IMR-90 (cell line): ENCODE results near the gene KLK10. TPM values are rescaled to one million over a fixed set of nuclear protein-coding genes. Genes with fewer than 3 reads are reported as not detected.

Source experiments
- ATAC-seq: fragments of 200-7000 bp; cut with Tn5 transposase; 2 replicates; pipeline ENCODE4 v1.9.1; 2020; ENCODE audit warnings: low read depth, mild to moderate bottlenecking, moderate library complexity
- BruUV-seq: library from RNA; stranded (reverse); fragments of 400-500 nt; replicated peaks from 2 replicates; lab custom pipeline; 2021; lab: Mats Ljungman, UMichigan
- CTCF ChIA-PET: fragments of 300-600 bp; formaldehyde crosslinking; extraction: SDS; loops from one replicate; lab custom pipeline; 2021; ENCODE audit warnings: antibody characterized with exemption; lab: Yijun Ruan, JAX
- POLR2A ChIA-PET: fragments of 300-600 bp; sonication (Branson Sonifier 250); formaldehyde crosslinking; loops from one replicate; lab custom pipeline; 2022; ENCODE audit warnings: antibody characterized with exemption; ENCODE audit not compliant: unreplicated experiment; lab: Charles Lee
- DNase-seq: peaks from one replicate; pipeline ENCODE4 v3.0.0; 2013
- H2AFZ ChIP-seq: replicated peaks from 2 replicates; pipeline ENCODE3; 2013; ENCODE audit warnings: low read length, mild to moderate bottlenecking; ENCODE audit not compliant: poor library complexity
- H2AK5ac ChIP-seq: 2 replicates; pipeline ENCODE4 v1.6.1; 2013; ENCODE audit warnings: low read depth, low read length, inconsistent platforms
- H2AK9ac ChIP-seq: replicated peaks from 2 replicates; pipeline ENCODE3; 2013; ENCODE audit warnings: mild to moderate bottlenecking, low read depth, low read length, moderate library complexity; ENCODE audit not compliant: poor library complexity
- H2BK120ac ChIP-seq: 2 replicates; pipeline ENCODE4 v1.6.1; 2013; ENCODE audit warnings: low read depth, low read length, inconsistent platforms
- H2BK15ac ChIP-seq: 3 replicates; pipeline ENCODE4 v1.6.1; 2013; ENCODE audit warnings: low read depth, low read length, inconsistent platforms
- H2BK20ac ChIP-seq: 2 replicates; pipeline ENCODE4 v1.6.1; 2013; ENCODE audit warnings: low read depth, mild to moderate bottlenecking, inconsistent platforms, low read length, moderate library complexity
- H2BK5ac ChIP-seq: 2 replicates; pipeline ENCODE4 v1.6.1; 2013; ENCODE audit warnings: mild to moderate bottlenecking, low read depth, low read length, inconsistent platforms; ENCODE audit not compliant: poor library complexity, severe bottlenecking
- H3K14ac ChIP-seq: replicated peaks from 2 replicates; pipeline ENCODE4 v1.6.1; 2013; ENCODE audit warnings: low read depth, low read length, inconsistent platforms
- H3K18ac ChIP-seq: 2 replicates; pipeline ENCODE4 v1.6.1; 2013; ENCODE audit warnings: low read depth, low read length, control low read depth
- H3K23ac ChIP-seq: 2 replicates; pipeline ENCODE4 v1.6.1; 2013; ENCODE audit warnings: low read depth, low read length, inconsistent platforms
- H3K27ac ChIP-seq: 2 replicates; pipeline ENCODE4 v1.5.1; 2013; ENCODE audit warnings: mild to moderate bottlenecking, control low read depth, low read length; ENCODE audit not compliant: insufficient read depth
- H3K27me3 ChIP-seq: 2 replicates; pipeline ENCODE4 v1.6.1; 2013; ENCODE audit warnings: low read length; ENCODE audit not compliant: control insufficient read depth, insufficient read depth
- H3K36me3 ChIP-seq: 2 replicates; pipeline ENCODE4 v1.6.1; 2013; ENCODE audit warnings: low read length, mixed read lengths; ENCODE audit not compliant: control insufficient read depth, insufficient read depth
- H3K4ac ChIP-seq: 2 replicates; pipeline ENCODE4 v1.6.1; 2013; ENCODE audit warnings: low read depth, low read length, inconsistent platforms
- H3K4me1 ChIP-seq: 2 replicates; pipeline ENCODE4 v1.6.1; 2013; ENCODE audit warnings: low read length, mixed read lengths; ENCODE audit not compliant: control insufficient read depth, insufficient read depth
- H3K4me2 ChIP-seq: 2 replicates; pipeline ENCODE4 v1.6.1; 2013; ENCODE audit warnings: low read depth, mild to moderate bottlenecking, control low read depth, low read length, moderate library complexity
- H3K4me3 ChIP-seq: 2 replicates; pipeline ENCODE4 v1.5.1; 2013; ENCODE audit warnings: low read depth, mild to moderate bottlenecking, control low read depth, low read length, moderate library complexity; ENCODE audit not compliant: insufficient read depth
- H3K56ac ChIP-seq: 2 replicates; pipeline ENCODE4 v1.6.1; 2013; ENCODE audit warnings: low read length, inconsistent platforms; ENCODE audit not compliant: insufficient read depth; ENCODE audit errors: extremely low read depth
- H3K79me1 ChIP-seq, 2 experiments: 2 replicates each; pipeline ENCODE4 v1.6.1; 2013; ENCODE audit warnings: low read length in 2 of 2, inconsistent platforms in 1 of 2, low read depth in 1 of 2
- H3K9ac ChIP-seq: 2 replicates; pipeline ENCODE4 v1.6.1; 2013; ENCODE audit warnings: low read depth, low read length, control low read depth
- H3K9me1 ChIP-seq: 2 replicates; pipeline ENCODE4 v1.6.1; 2013; ENCODE audit warnings: low read length, inconsistent platforms; ENCODE audit not compliant: insufficient read depth
- H3K9me3 ChIP-seq: 2 replicates; pipeline ENCODE4 v1.6.1; 2013; ENCODE audit warnings: low read length; ENCODE audit not compliant: control insufficient read depth, insufficient read depth
- H4K20me1 ChIP-seq: 2 replicates; pipeline ENCODE4 v1.6.1; 2013; ENCODE audit warnings: low read length, inconsistent platforms; ENCODE audit not compliant: insufficient read depth
- H4K5ac ChIP-seq: 2 replicates; pipeline ENCODE4 v1.6.1; 2013; ENCODE audit warnings: mild to moderate bottlenecking, low read depth, low read length, control low read depth
- H4K8ac ChIP-seq, 2 experiments: 2 replicates each; pipeline ENCODE4 v1.6.1; 2013; ENCODE audit warnings: low read depth in 2 of 2, low read length in 2 of 2, control low read depth in 1 of 2, inconsistent platforms in 1 of 2
- H4K91ac ChIP-seq: 2 replicates; pipeline ENCODE4 v1.6.1; 2013; ENCODE audit warnings: low read depth, low read length, inconsistent platforms; ENCODE audit not compliant: insufficient read depth
- BHLHE40 ChIP-seq: fragments of 150-350 bp; IDR thresholded peaks from 2 replicates; pipeline ENCODE4 v1.6.1; 2016; ENCODE audit warnings: mild to moderate bottlenecking, low read depth, low read length
- CEBPB ChIP-seq: IDR thresholded peaks from 2 replicates; pipeline ENCODE4 v1.6.1; 2012; ENCODE audit warnings: low read depth, low read length, improper control_type of control experiment
- CHD1 ChIP-seq: IDR thresholded peaks from 2 replicates; pipeline ENCODE4 v1.6.1; 2012; ENCODE audit warnings: low read depth, low read length, improper control_type of control experiment
- FOS ChIP-seq: fragments of 150-350 bp; IDR thresholded peaks from 2 replicates; pipeline ENCODE4 v1.6.1; 2016; ENCODE audit warnings: low read depth, low read length
- MAFK ChIP-seq: IDR thresholded peaks from 2 replicates; pipeline ENCODE4 v1.6.1; 2012; ENCODE audit warnings: low read depth, low read length, improper control_type of control experiment
- MAZ ChIP-seq: IDR thresholded peaks from 2 replicates; pipeline ENCODE4 v1.6.1; 2012; ENCODE audit warnings: low read depth, mild to moderate bottlenecking, low read length, improper control_type of control experiment, moderate library complexity, borderline replicate concordance
- MXI1 ChIP-seq: IDR thresholded peaks from 2 replicates; pipeline ENCODE4 v1.6.1; 2012; ENCODE audit warnings: low read depth, mild to moderate bottlenecking, low read length, moderate library complexity, borderline replicate concordance
- NFE2L2 ChIP-seq: fragments of 150-350 bp; IDR thresholded peaks from 2 replicates; pipeline ENCODE4 v1.6.1; 2016; ENCODE audit warnings: low read depth, mild to moderate bottlenecking, low read length
- POLR2A ChIP-seq: IDR thresholded peaks from 2 replicates; pipeline ENCODE4 v1.6.1; 2012; ENCODE audit warnings: mild to moderate bottlenecking, low read depth, low read length
- RAD21 ChIP-seq: IDR thresholded peaks from 2 replicates; pipeline ENCODE4 v1.6.1; 2012; ENCODE audit warnings: low read length, improper control_type of control experiment
- RCOR1 ChIP-seq: IDR thresholded peaks from 2 replicates; pipeline ENCODE4 v1.6.1; 2012; ENCODE audit warnings: mild to moderate bottlenecking, low read length, improper control_type of control experiment; ENCODE audit not compliant: insufficient replicate concordance
- RFX5 ChIP-seq: IDR thresholded peaks from 2 replicates; pipeline ENCODE4 v1.8.0; 2012; ENCODE audit warnings: low read depth, mild to moderate bottlenecking, low read length, moderate library complexity
- SMC3 ChIP-seq: fragments of 150-350 bp; IDR thresholded peaks from 2 replicates; pipeline ENCODE4 v1.6.1; 2016; ENCODE audit warnings: low read depth, mild to moderate bottlenecking, antibody characterized with exemption, low read length, moderate library complexity
- WGBS, 2 experiments: methylation state at CpG; one replicate each; pipeline versions ENCODE4 v1.1.5 to v1.1.7; 2013; ENCODE audit warnings: missing lambda C conversion rate in 2 of 2; ENCODE audit not compliant: insufficient read length in 1 of 2; ENCODE audit errors: extremely low coverage in 2 of 2; 5-methylcytosine and 5-hydroxymethylcytosine counted together
- dilution Hi-C: fragments of 300-500 bp; cut with HindIII; formaldehyde crosslinking; loops from one replicate; pipeline ENCODE4 v1.14.3; 2018; ENCODE audit warnings: low sequenced_read_pairs; ENCODE audit not compliant: unreplicated experiment
- in situ Hi-C: fragments of 300-500 bp; cut with MboI; formaldehyde crosslinking; loops from 3 replicates; pipeline ENCODE4 v1.14.3; 2019; ENCODE audit warnings: low sequenced_read_pairs, inconsistent platforms, mixed read lengths
- intact Hi-C: fragments of 100-400 bp; cut with micrococcal nuclease; formaldehyde crosslinking; loops from 2 replicates; pipeline ENCODE4 v1.10.0; 2022
- polyA plus RNA-seq, 3 experiments: library from polyadenylated mRNA; depleted of rRNA; stranded (reverse); fragments of >200 nt; gene quantifications; 2 replicates each; pipeline ENCODE4 v1.2.3, GENCODE V29; 2012; ENCODE audit warnings: low replicate concordance in 1 of 3
- total RNA-seq: library from RNA; depleted of rRNA; stranded (reverse); fragments of >200 nt; gene quantifications from 2 replicates; pipeline ENCODE4 v1.2.3, GENCODE V29; 2012
- TF ChIP-seq, protein P1 (sequence below): conservative IDR thresholded peaks from 2 replicates; pipeline ENCODE4 v1.5.1; 2012; ENCODE audit warnings: mild to moderate bottlenecking, low read depth, low read length, improper control_type of control experiment
- TF ChIP-seq, protein P2 (sequence below): fragments of 150-350 bp; IDR thresholded peaks from 2 replicates; pipeline ENCODE4 v1.6.1; 2016; ENCODE audit warnings: low read depth, mild to moderate bottlenecking, low read length, moderate library complexity, borderline replicate concordance

KLK10 gene
- total and polyA plus RNA-seq, 2 of the 4 experiments (the other 2 are of a cell fraction), result not detected

DNA sequence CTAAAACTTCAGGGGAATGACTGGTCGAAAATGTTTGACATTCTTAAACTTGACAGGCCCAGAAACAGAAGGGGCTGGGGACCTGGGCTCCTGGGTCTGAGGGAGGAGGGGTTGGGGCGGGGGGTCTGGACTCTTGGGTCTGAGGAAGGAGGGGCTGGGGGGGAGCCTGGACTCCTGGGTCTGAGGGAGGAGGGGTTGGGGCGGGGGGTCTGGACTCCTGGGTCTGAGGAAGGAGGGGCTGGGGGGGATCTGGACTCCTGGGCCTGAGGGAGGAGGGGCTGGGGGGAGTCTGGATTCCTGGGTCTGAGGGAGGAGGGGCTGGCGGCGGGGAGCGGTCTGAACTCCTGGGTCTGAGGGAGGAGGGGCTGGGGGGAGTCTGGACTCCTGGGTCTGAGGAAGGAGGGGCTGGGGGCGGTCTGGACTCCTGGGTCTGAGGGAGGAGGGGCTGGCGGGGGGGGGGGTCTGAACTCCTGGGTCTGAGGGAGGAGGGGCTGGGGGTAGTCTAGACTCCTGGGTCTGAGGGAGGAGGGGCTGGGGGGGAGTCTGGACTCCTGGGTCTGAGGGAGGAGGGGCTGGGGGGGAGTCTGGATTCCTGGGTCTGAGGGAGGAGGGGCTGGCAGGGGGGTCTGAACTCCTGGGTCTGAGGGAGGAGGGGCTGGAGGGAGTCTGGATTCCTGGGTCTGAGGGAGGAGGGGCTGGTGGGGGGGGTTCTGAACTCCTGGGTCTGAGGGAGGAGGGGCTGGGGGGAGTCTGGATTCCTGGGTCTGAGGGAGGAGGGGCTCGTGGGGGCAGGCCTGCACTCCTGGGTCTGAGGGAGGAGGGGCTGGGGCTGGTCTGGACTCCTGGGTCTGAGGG is 44.6 kb downstream of the KLK10 start:
- Histone ChIP-seq H2AK9ac (no peak overlapping the region), H3K36me3 (no peaks in the 10 kb centered on the region), H3K18ac (no peak overlapping the region), H2AK5ac (no peak overlapping the region), H2AFZ (no peak overlapping the region), H3K4ac (no peak overlapping the region), H3K9ac (no peak overlapping the region), H3K9me3 (no peaks in the 10 kb centered on the region; the same call in 1 of the 2 replicates), H4K91ac (no peak overlapping the region), H3K14ac (no peak overlapping the region), H4K5ac (no peak overlapping the region), H3K4me3 (no peak overlapping the region), H2BK5ac (no peak overlapping the region), H3K23ac (no peak overlapping the region), H3K27ac (no peak overlapping the region), H2BK15ac (no peak overlapping the region), H3K4me1 (no peaks in the 10 kb centered on the region), H2BK20ac (no peak overlapping the region), H4K20me1 (no peaks in the 10 kb centered on the region), H3K56ac (no peak overlapping the region), H2BK120ac (no peak overlapping the region), H3K79me1 (no peaks in the 10 kb centered on the region), H3K4me2 (no peak overlapping the region), H3K27me3 (no peaks in the 10 kb centered on the region), H3K9me1 (no peaks in the 10 kb centered on the region), H4K8ac (no peak overlapping the region)
- in situ Hi-C loops (no loop called here), intact Hi-C loops (no loop called here), dilution Hi-C loops (no loop called here)
- BruUV-seq, result no TSS peak
- ChIA-PET POLR2A (no interaction called here), CTCF (interaction anchor here (0.7 kb wide), 1 partner anchor 44 kb away, joined by 7 read pairs; no protein-coding TSS in a partner anchor)
- DNase-seq, result no peak
- no peak for ATAC-seq
- TF ChIP-seq, protein P1, sequence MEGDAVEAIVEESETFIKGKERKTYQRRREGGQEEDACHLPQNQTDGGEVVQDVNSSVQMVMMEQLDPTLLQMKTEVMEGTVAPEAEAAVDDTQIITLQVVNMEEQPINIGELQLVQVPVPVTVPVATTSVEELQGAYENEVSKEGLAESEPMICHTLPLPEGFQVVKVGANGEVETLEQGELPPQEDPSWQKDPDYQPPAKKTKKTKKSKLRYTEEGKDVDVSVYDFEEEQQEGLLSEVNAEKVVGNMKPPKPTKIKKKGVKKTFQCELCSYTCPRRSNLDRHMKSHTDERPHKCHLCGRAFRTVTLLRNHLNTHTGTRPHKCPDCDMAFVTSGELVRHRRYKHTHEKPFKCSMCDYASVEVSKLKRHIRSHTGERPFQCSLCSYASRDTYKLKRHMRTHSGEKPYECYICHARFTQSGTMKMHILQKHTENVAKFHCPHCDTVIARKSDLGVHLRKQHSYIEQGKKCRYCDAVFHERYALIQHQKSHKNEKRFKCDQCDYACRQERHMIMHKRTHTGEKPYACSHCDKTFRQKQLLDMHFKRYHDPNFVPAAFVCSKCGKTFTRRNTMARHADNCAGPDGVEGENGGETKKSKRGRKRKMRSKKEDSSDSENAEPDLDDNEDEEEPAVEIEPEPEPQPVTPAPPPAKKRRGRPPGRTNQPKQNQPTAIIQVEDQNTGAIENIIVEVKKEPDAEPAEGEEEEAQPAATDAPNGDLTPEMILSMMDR, result no peak
- no peak for TF ChIP-seq RCOR1
- TF ChIP-seq MXI1, result no peak
- no peak for TF ChIP-seq NFE2L2
- TF ChIP-seq CEBPB, result no peak
- TF ChIP-seq MAZ, result no peak
- TF ChIP-seq POLR2A, result no peak
- TF ChIP-seq CHD1, result no peak
- TF ChIP-seq, protein P2, sequence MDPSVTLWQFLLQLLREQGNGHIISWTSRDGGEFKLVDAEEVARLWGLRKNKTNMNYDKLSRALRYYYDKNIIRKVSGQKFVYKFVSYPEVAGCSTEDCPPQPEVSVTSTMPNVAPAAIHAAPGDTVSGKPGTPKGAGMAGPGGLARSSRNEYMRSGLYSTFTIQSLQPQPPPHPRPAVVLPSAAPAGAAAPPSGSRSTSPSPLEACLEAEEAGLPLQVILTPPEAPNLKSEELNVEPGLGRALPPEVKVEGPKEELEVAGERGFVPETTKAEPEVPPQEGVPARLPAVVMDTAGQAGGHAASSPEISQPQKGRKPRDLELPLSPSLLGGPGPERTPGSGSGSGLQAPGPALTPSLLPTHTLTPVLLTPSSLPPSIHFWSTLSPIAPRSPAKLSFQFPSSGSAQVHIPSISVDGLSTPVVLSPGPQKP, result no peak
- no peak for TF ChIP-seq MAFK
- TF ChIP-seq BHLHE40, result no peak
- TF ChIP-seq FOS, result no peak
- TF ChIP-seq RFX5, result no peak
- no peak for TF ChIP-seq RAD21
- no peak for TF ChIP-seq SMC3
- WGBS, 2 experiments, result 0% methylated on average over 1 of the region's 9 CpGs; no CpG with 5 or more reads in 1 of the 2 experiments
